Heart right ventricle (tissue), 16 donors: ENCODE data around the gene FCGR2B. TPM values are rescaled to one million over a fixed set of nuclear protein-coding genes. Genes with fewer than 3 reads are reported as not detected.

Source experiments
- ATAC-seq, 8 donors: fragments of 200-7000 bp; cut with Tn5 transposase; one replicate each; pipeline ENCODE4 v1.9.1; 2020; ENCODE audit warnings: mild to moderate bottlenecking in 8 of 8, moderate library complexity in 8 of 8, moderate number of reproducible peaks in 1 of 8
- DNase-seq, 2 donors: peaks; one replicate each; pipeline ENCODE4 v3.0.0-alpha.2; 2020
- H3K27ac ChIP-seq, 10 donors: fragments of 200-600 bp; sonication (generic) in 2 of 10; one replicate each; pipeline versions ENCODE4 v1.5.0 to v1.8.0; 2020 to 2022; ENCODE audit warnings: mild to moderate bottlenecking in 3 of 10
- H3K27me3 ChIP-seq, 7 donors: fragments of 200-600 bp; one replicate each; pipeline ENCODE4 v1.8.0; 2021 to 2022; ENCODE audit warnings: mild to moderate bottlenecking in 2 of 7
- H3K36me3 ChIP-seq, 9 donors: fragments of 200-600 bp; sonication (generic) in 1 of 9; one replicate each; pipeline versions ENCODE4 v1.5.0 to v1.8.0; 2020 to 2022; ENCODE audit warnings: mild to moderate bottlenecking in 2 of 9
- H3K4me1 ChIP-seq, 9 donors: fragments of 200-600 bp; sonication (generic) in 1 of 9; one replicate each; pipeline versions ENCODE4 v1.5.0 to v1.8.0; 2020 to 2022; ENCODE audit warnings: mild to moderate bottlenecking in 4 of 9
- H3K4me3 ChIP-seq, 10 donors: fragments of 200-600 bp; sonication (generic) in 2 of 10; one replicate each; pipeline versions ENCODE4 v1.5.0 to v1.8.0; 2020 to 2022; ENCODE audit warnings: mild to moderate bottlenecking in 7 of 10, moderate library complexity in 2 of 10
- H3K9me3 ChIP-seq, 11 donors: fragments of 200-600 bp in 10 of 11; sonication (generic) in 2 of 11; one replicate each; pipeline versions ENCODE4 v1.5.0 to v1.8.0; 2013 to 2022; ENCODE audit warnings: mild to moderate bottlenecking in 2 of 11, control low read depth in 1 of 11, moderate library complexity in 1 of 11
- whole genome bisulfite sequencing, 2 donors: extraction: QIAGEN DNeasy Blood & Tissue Kit; methylation state at CpG; one replicate each; pipeline ENCODE4 v1.1.7; 2013; ENCODE audit warnings: inconsistent platforms in 1 of 2; 5-methylcytosine and 5-hydroxymethylcytosine counted together
- intact Hi-C, 10 donors: fragments of 100-400 bp; cut with DNase I; formaldehyde crosslinking; loops; one replicate each; pipeline versions ENCODE4 v1.11.1 to v1.14.2; 2022
- polyA plus RNA-seq, 2 donors: library from polyadenylated mRNA; stranded (reverse); fragments of 200-250 nt; gene quantifications; one replicate each; pipeline ENCODE4 v1.2.3, GENCODE V29; 2013
- total RNA-seq, 10 donors: library from RNA; stranded (reverse); fragmentation: NEBNext Ultra II Directional in 3 of 10; extraction: Animal tissue kit (Norgen Biotek cat#: 25700) in 3 of 10; gene quantifications; one replicate each; pipeline versions ENCODE4 v1.2.1 to v1.2.4, GENCODE V29; 2021 to 2023
- TF ChIP-seq, protein P1 (sequence below), 9 donors: fragments of 200-600 bp; sonication (generic) in 2 of 9; IDR thresholded peaks; one replicate each; pipeline versions ENCODE4 v1.5.0 to v1.8.0; 2021 to 2022; ENCODE audit warnings: antibody characterized with exemption in 9 of 9, mild to moderate bottlenecking in 5 of 9, moderate library complexity in 1 of 9
- donor health status: Arrhythmogenic right ventricular cardiomyopathy.
- donor health status: ischemic (EF 13 %, LVEDD 7.1; RV severe dilation, severe dysfunction).
- donor health status: healthy with polysubstance abuse.
- donor health status: DM: no; HTN: yes; CAD: no.
- donor health status: DM: no; HTN: no; CAD: no.
- donor health status: ischemic (EF 25% LVEDD 6.9; RV normal size, moderate dysfunction).
- donor health status: ischemic (EF 25% LVEDD 5.7; RV mildly dilated, moderate dysfunction).
- donor health status: healthy.
- donor health status: DM: yes; HTN: yes; CAD: no.
- donor health status: Ischemic cardiomyopathy.
- donor health status: ischemic (EF 35%, LVEDD 5.7; RV mildly dilated, moderate dysfunction).
- donor health status: nonischemic (EF 11% LVEDD 7.7; RV severe dilation, severe dysfunction).
- donor health status: DM: yes; HTN: yes; CAD: no.
- donor health status: PGD.
- donor health status: ischemic (EF 29% LVEDD 5.4; RV normal size, mild dysfunction).
- donor health status: nonischemic (EF 23%, LVEDD 6.1; RV moderate dilation, normal function).

Gene FCGR2B
- total and polyA plus RNA-seq, 12 donors, result 1.7 to 40.9 (median 5.3) TPM

DNA sequence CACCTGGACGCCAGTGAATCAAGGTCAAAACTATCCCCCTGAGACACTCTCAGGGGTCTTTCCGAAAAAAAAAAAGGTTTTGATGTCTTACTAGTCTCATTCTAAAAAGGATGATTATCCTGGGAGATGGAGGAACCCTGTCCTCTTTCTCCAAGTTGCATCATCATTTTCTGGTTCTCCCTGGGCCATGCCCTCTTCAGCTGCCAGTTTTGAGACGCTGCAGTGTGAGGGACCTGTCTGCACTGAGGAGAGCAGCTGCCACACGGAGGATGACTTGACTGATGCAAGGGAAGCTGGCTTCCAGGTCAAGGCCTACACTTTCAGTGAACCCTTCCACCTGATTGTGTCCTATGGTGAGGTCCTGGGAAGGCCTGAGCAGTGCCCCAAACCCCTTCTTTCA is 47.6 kb downstream of the FCGR2B start:
- 78 to 84% methylated on average over 4 of the region's 4 CpGs for WGBS, 2 donors
- no peaks in the 10 kb centered on the region for H3K9me3 ChIP-seq
- H3K4me1 ChIP-seq, result peaks cover 0 to 15% (median 5%) of the 10 kb centered on the region in 9 donors
- no peak overlapping the region for H3K4me3 ChIP-seq
- H3K36me3 ChIP-seq, result no peaks in the 10 kb centered on the region
- peaks cover 0 to 44% (median 7%) of the 10 kb centered on the region in 7 donors for H3K27me3 ChIP-seq
- ATAC-seq (no peak), DNase-seq (no peak)
- no peak overlapping the region for H3K27ac ChIP-seq
- intact Hi-C loops, result no loop called here
- TF ChIP-seq, protein P1, sequence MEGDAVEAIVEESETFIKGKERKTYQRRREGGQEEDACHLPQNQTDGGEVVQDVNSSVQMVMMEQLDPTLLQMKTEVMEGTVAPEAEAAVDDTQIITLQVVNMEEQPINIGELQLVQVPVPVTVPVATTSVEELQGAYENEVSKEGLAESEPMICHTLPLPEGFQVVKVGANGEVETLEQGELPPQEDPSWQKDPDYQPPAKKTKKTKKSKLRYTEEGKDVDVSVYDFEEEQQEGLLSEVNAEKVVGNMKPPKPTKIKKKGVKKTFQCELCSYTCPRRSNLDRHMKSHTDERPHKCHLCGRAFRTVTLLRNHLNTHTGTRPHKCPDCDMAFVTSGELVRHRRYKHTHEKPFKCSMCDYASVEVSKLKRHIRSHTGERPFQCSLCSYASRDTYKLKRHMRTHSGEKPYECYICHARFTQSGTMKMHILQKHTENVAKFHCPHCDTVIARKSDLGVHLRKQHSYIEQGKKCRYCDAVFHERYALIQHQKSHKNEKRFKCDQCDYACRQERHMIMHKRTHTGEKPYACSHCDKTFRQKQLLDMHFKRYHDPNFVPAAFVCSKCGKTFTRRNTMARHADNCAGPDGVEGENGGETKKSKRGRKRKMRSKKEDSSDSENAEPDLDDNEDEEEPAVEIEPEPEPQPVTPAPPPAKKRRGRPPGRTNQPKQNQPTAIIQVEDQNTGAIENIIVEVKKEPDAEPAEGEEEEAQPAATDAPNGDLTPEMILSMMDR (IDR thresholded peaks at IDR 0.05), result no peak

DNA sequence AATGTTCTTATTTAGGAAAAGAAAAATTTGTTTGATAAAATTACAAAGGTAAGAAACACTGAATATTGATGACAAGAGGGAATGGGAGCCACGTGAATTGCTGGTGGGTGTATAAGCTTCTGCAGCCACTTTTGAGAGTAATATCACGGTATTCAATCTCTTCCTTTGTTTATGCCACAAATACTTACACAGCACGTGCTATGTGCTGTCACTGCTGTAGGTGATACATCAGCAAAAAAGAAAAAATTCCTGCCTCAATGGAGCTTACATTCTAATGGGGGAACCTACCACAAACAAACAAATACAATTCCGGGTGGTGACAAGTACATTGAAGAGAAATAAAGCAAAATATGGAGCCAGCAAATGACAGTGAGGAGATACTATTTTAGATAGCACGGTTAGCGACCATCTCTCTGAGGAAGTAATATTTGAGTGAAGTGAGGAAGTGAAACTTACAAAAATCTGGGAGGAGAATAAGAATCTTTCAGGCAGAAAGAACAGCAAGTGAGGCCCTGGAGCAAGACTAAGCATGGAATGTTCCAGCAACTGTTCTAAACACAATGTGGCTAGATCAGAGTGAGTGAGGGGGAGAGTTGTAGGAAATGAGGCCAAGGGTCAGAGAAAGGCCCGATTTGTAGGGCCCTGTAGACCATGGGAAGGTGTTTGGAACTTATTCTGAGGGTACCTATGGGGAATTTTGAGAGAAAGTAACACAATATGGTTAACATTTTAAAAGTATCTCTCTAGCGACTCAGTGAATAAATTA is 55.8 kb downstream of the FCGR2B start:
- H3K27ac ChIP-seq, result no peak overlapping the region
- H3K27me3 ChIP-seq, result peaks cover 0 to 41% (median 32%) of the 10 kb centered on the region in 7 donors
- DNase-seq (no peak), ATAC-seq (no peak)
- TF ChIP-seq, protein P1 (IDR thresholded peaks at IDR 0.05), result no peak
- H3K4me3 ChIP-seq, result no peak overlapping the region
- 78 to 84% methylated on average over 8 of the region's 8 CpGs for WGBS, 2 donors
- H3K36me3 ChIP-seq, result no peaks in the 10 kb centered on the region
- H3K4me1 ChIP-seq, result peaks cover 0 to 30% (median 0%) of the 10 kb centered on the region in 9 donors
- H3K9me3 ChIP-seq, result no peaks in the 10 kb centered on the region
- intact Hi-C loops, result no loop called here

DNA sequence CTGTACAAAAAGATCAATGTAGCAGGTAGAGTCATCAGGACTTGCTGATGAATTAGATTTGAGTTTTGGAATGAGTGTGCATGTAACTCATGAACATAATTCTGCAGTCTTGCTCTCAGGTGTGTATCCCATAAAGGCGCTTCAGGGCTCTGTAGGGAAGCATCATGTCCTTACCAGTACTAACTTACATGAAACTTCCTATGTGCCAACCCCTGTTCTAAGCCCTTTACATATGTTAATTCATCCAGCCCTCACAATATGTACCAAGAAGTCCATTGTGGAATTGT is 56.3 kb downstream of the FCGR2B start:
- Histone ChIP-seq H3K4me3 (no peak overlapping the region), H3K27me3 (peaks cover 0 to 41% (median 28%) of the 10 kb centered on the region in 7 donors), H3K27ac (no peak overlapping the region), H3K4me1 (peaks cover 0 to 30% (median 0%) of the 10 kb centered on the region in 9 donors), H3K36me3 (no peaks in the 10 kb centered on the region), H3K9me3 (no peaks in the 10 kb centered on the region)
- TF ChIP-seq, protein P1 (IDR thresholded peaks at IDR 0.05), result no peak
- 90 to 93% methylated on average over 1 of the region's 1 CpG for WGBS, 2 donors
- intact Hi-C loops, result no loop called here
- ATAC-seq (no peak), DNase-seq (no peak)

DNA sequence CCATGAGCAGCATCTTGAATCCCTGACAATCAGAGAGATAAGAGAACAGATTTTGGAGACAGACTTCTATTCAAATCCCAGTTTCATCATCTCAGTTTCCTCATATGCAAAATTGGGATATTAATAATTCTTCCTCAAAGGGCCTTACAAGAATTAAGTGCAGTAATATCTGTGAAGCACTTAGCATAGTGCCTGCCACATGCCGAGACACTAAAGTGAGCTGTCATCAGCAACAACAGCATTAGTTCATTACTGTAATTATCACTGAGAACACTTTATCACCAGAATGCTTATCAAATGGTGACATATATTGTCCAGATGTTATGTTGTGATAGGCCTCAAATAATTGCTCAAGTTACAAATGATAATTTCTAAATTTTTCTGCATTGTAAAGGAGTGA is 57.5 kb downstream of the FCGR2B start:
- Histone ChIP-seq H3K9me3 (no peaks in the 10 kb centered on the region), H3K36me3 (no peaks in the 10 kb centered on the region), H3K27ac (no peak overlapping the region), H3K4me1 (peaks cover 0 to 33% (median under 1%) of the 10 kb centered on the region in 9 donors), H3K27me3 (peaks cover 0 to 42% (median 26%) of the 10 kb centered on the region in 7 donors), H3K4me3 (no peak overlapping the region)
- ATAC-seq, result no peak
- intact Hi-C loops, result no loop called here
- WGBS, 2 donors, result 36 to 60% methylated on average over 1 of the region's 1 CpG
- no peak for DNase-seq
- TF ChIP-seq, protein P1 (IDR thresholded peaks at IDR 0.05), result no peak
